ENCODE results near the gene TBC1D28.
A peak's percentile ranks its signal among the peaks of the same experiment; 100 is the strongest.
"Not testable (repeated sequence)": the region's sequence is repeated elsewhere in the genome, so short reads cannot be mapped to it uniquely, and the experiment has no call there.

DNA sequence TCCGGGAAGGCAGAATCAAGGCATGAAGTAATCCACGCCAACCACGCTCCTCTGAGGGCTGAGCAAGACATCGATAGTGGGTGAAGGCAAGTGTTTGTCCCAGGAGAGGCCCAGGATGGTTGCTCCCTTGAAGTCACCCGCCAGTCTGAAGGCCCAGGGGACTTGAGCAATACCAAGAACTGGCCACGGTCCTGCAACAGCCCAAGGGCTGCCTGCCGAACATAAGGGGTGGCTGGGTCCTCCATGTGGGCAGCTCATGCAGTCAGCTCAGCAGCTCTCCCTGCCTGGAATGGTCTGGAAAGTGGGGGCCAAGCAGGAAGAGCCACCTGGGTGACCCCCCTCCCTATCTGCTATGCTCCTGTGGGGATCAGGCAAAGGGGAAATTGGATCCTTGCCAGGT is 8.4 kb downstream of the TBC1D28 start:
- not testable (repeated sequence) for TF ChIP-seq POLR2AphosphoS5 (IDR thresholded peaks at IDR 0.05; ENCODE audit: control insufficient read depth, insufficient read depth, low read depth, low read length); NKRF (IDR thresholded peaks at IDR 0.05; ENCODE audit: borderline replicate concordance); CTCF (IDR thresholded peaks at IDR 0.05 in 2 of 3, conservative IDR thresholded peaks at IDR 0.05 in 1 of 3; ENCODE audit: insufficient read depth in 2 of 3, low read depth in 1 of 3, low read length in 3 of 3); ZNF274 (IDR thresholded peaks at IDR 0.05; ENCODE audit: borderline replicate concordance, low read depth, low read length); BMI1 (IDR thresholded peaks at IDR 0.05; ENCODE audit: low read length); BRCA1 (IDR thresholded peaks at IDR 0.05); BRCA1 (CRISPR knock-in tag; IDR thresholded peaks at IDR 0.05); TAF1 (IDR thresholded peaks at IDR 0.05; ENCODE audit: control insufficient read depth, extremely low read depth, insufficient read depth, low read length, severe bottlenecking); RERE (CRISPR knock-in tag; IDR thresholded peaks at IDR 0.05; ENCODE audit: borderline replicate concordance); GTF2A2 (tag; IDR thresholded peaks at IDR 0.05)
- 0 out of 2 replicates have a peak, but pooled peaks have one; percentile 12 for TF ChIP-seq CEBPB (tag; IDR thresholded peaks at IDR 0.05)
- TF ChIP-seq, protein P1, sequence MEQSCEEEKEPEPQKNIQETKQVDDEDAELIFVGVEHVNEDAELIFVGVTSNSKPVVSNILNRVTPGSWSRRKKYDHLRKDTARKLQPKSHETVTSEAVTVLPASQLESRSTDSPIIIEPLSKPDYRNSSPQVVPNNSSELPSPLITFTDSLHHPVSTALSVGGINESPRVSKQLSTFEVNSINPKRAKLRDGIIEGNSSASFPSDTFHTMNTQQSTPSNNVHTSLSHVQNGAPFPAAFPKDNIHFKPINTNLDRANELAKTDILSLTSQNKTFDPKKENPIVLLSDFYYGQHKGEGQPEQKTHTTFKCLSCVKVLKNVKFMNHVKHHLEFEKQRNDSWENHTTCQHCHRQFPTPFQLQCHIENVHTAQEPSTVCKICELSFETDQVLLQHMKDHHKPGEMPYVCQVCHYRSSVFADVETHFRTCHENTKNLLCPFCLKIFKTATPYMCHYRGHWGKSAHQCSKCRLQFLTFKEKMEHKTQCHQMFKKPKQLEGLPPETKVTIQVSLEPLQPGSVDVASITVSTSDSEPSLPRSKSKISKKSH (CRISPR knock-in tag; IDR thresholded peaks at IDR 0.05) = not testable (repeated sequence)

All from K562 (cell line).